SK-N-SH treated with all-trans-retinoic acid at 6 μM for 48 hours (cell line): ENCODE measurements around the gene SFMBT2.

Experiments used
- ATAC-seq: fragments of 200-7000 bp; cut with Tn5 transposase; 3 replicates; pipeline ENCODE4 v1.9.1; 2020; ENCODE audit warnings: mild to moderate bottlenecking, moderate library complexity
- ARNTL ChIP-seq: fragments of 450-650 bp; formaldehyde crosslinking; IDR thresholded peaks from 2 replicates; pipeline ENCODE4 v1.5.0; 2020; ENCODE audit warnings: low read depth, mild to moderate bottlenecking, moderate library complexity, borderline replicate concordance
- BACH2 ChIP-seq: fragments of 250-450 bp; sonication (Bioruptor Pico); IDR thresholded peaks from 2 replicates; pipeline ENCODE4 v1.9.0; 2021; ENCODE audit warnings: mild to moderate bottlenecking, borderline replicate concordance
- CSDC2 ChIP-seq: fragments of 250-450 bp; sonication (Bioruptor Pico); IDR thresholded peaks from 2 replicates; pipeline ENCODE4 v1.5.0; 2020; ENCODE audit warnings: mild to moderate bottlenecking, moderate library complexity
- ESRRG ChIP-seq: fragments of 250-450 bp; sonication (Bioruptor Pico); IDR thresholded peaks from 2 replicates; pipeline ENCODE4 v1.6.1; 2021; ENCODE audit warnings: mild to moderate bottlenecking
- GLIS3 ChIP-seq: fragments of 250-450 bp; sonication (Bioruptor Pico); IDR thresholded peaks from 2 replicates; pipeline ENCODE4 v1.5.0; 2020; ENCODE audit warnings: mild to moderate bottlenecking, moderate library complexity
- ISL1 ChIP-seq: fragments of 250-450 bp; sonication (Bioruptor Pico); IDR thresholded peaks from 2 replicates; pipeline ENCODE4 v2.1.2; 2022; ENCODE audit warnings: mild to moderate bottlenecking, moderate library complexity
- OSR1 ChIP-seq: fragments of 250-450 bp; sonication (Bioruptor Pico); IDR thresholded peaks from 2 replicates; pipeline ENCODE4 v1.8.0; 2022; ENCODE audit warnings: moderate library complexity, mild to moderate bottlenecking, inconsistent platforms
- PPARA ChIP-seq: fragments of 250-450 bp; sonication (Bioruptor Pico); IDR thresholded peaks from 2 replicates; pipeline ENCODE4 v1.5.0; 2020; ENCODE audit warnings: mild to moderate bottlenecking, borderline replicate concordance
- RARB ChIP-seq: fragments of 250-450 bp; sonication (Bioruptor Pico); IDR thresholded peaks from 2 replicates; pipeline ENCODE4 v1.8.0; 2021; ENCODE audit warnings: mild to moderate bottlenecking, moderate library complexity
- SNAI2 ChIP-seq: fragments of 250-450 bp; sonication (Bioruptor Pico); IDR thresholded peaks from 2 replicates; pipeline ENCODE4 v1.5.0; 2020; ENCODE audit warnings: mild to moderate bottlenecking, moderate library complexity
- TCF4 ChIP-seq: fragments of 250-450 bp; sonication (Bioruptor Pico); IDR thresholded peaks from 2 replicates; pipeline ENCODE4 v1.8.0; 2021; ENCODE audit warnings: mild to moderate bottlenecking, moderate library complexity, borderline replicate concordance
- TOX ChIP-seq: fragments of 250-450 bp; sonication (Bioruptor Pico); IDR thresholded peaks from 2 replicates; pipeline ENCODE4 v1.8.0; 2021; ENCODE audit warnings: mild to moderate bottlenecking, moderate library complexity, borderline replicate concordance
- ZC3H10 ChIP-seq: fragments of 250-450 bp; sonication (Bioruptor Pico); IDR thresholded peaks from 2 replicates; pipeline ENCODE4 v1.5.1; 2021; ENCODE audit warnings: mild to moderate bottlenecking, moderate library complexity
- ZFP3 ChIP-seq: fragments of 250-450 bp; sonication (Bioruptor Pico); IDR thresholded peaks from 2 replicates; pipeline ENCODE4 v1.5.0; 2020; ENCODE audit warnings: mild to moderate bottlenecking, moderate library complexity
- ZFP30 ChIP-seq: fragments of 450-650 bp; formaldehyde crosslinking; IDR thresholded peaks from 2 replicates; pipeline ENCODE4 v1.5.0; 2022; ENCODE audit warnings: mild to moderate bottlenecking, moderate library complexity
- ZNF565 ChIP-seq: fragments of 450-650 bp; formaldehyde crosslinking; conservative IDR thresholded peaks from 2 replicates; pipeline ENCODE4 v1.5.0; 2020; ENCODE audit warnings: low read depth, mild to moderate bottlenecking, moderate library complexity
- ZNF70 ChIP-seq: fragments of 450-650 bp; formaldehyde crosslinking; IDR thresholded peaks from 2 replicates; pipeline ENCODE4 v1.5.0; 2020; ENCODE audit warnings: mild to moderate bottlenecking, moderate library complexity
- ZNF8 ChIP-seq: fragments of 450-650 bp; formaldehyde crosslinking; IDR thresholded peaks from 2 replicates; pipeline ENCODE4 v1.5.0; 2020; ENCODE audit warnings: mild to moderate bottlenecking, moderate library complexity
- TF ChIP-seq, protein P1 (sequence below): fragments of 250-450 bp; sonication (Bioruptor Pico); IDR thresholded peaks from 2 replicates; pipeline ENCODE4 v1.5.1; 2020; ENCODE audit warnings: low read depth, mild to moderate bottlenecking, moderate library complexity
- TF ChIP-seq, protein P2 (sequence below): fragments of 250-450 bp; sonication (Bioruptor Pico); IDR thresholded peaks from 2 replicates; pipeline ENCODE4 v1.8.0; 2020; ENCODE audit warnings: mild to moderate bottlenecking, moderate library complexity, borderline replicate concordance
- TF ChIP-seq, protein P3 (sequence below): fragments of 250-450 bp; sonication (Bioruptor Pico); IDR thresholded peaks from 2 replicates; pipeline ENCODE4 v1.8.0; 2021; ENCODE audit warnings: low read depth, mild to moderate bottlenecking, moderate library complexity, borderline replicate concordance
- TF ChIP-seq, protein P4 (sequence below): fragments of 250-450 bp; sonication (Bioruptor Pico); IDR thresholded peaks from 2 replicates; pipeline ENCODE4 v1.5.1; 2021; ENCODE audit warnings: mild to moderate bottlenecking, moderate library complexity

The SFMBT2 gene

DNA sequence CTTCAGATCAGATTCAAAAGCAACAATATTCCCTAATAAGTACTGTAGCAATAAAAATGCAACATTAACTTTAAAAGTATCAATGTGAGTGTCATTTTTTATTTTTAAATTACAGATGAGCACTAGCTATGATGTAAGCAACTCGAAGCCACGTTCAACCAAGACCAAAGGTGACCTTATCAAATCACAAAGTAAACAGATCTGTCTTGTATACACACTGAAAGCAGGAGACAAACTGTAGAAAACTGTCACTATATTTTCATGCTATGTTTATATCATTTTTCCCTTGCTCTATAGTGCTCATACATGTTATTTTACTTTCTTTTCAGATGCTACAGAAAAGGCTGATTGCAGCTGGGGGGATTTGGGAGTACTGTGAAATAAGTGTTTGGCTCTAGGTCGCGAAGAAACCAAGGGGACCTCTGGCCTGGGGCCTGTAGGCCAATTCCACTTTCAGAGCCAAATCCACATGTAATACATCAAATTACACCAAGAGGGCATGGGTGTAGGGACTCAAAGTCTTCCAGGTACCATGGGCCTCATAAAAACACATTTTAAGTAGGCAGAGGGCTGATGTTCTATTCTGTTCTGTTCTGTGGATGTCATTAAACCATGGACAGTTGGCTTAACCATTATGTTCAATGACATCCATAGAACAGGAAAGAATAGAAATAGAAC, 245.2 kb downstream of the SFMBT2 start:
- TF ChIP-seq ZFP30 (no peak), BACH2 (CRISPR knock-in tag) (no peak), OSR1 (CRISPR knock-in tag) (no peak), RARB (CRISPR knock-in tag) (no peak), PPARA (no peak), CSDC2 (CRISPR knock-in tag) (no peak), ZNF565 (CRISPR knock-in tag) (no peak), ISL1 (CRISPR knock-in tag) (no peak), GLIS3 (CRISPR knock-in tag) (no peak), SNAI2 (CRISPR knock-in tag) (no peak), ESRRG (CRISPR knock-in tag) (no peak), TOX (CRISPR knock-in tag) (no peak)
- TF ChIP-seq, protein P1, sequence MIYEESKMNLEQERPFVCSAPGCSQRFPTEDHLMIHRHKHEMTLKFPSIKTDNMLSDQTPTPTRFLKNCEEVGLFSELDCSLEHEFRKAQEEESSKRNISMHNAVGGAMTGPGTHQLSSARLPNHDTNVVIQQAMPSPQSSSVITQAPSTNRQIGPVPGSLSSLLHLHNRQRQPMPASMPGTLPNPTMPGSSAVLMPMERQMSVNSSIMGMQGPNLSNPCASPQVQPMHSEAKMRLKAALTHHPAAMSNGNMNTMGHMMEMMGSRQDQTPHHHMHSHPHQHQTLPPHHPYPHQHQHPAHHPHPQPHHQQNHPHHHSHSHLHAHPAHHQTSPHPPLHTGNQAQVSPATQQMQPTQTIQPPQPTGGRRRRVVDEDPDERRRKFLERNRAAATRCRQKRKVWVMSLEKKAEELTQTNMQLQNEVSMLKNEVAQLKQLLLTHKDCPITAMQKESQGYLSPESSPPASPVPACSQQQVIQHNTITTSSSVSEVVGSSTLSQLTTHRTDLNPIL (CRISPR knock-in tag): no peak
- TF ChIP-seq, all 23 proteins: peak for 0
- ATAC-seq: no peak

DNA sequence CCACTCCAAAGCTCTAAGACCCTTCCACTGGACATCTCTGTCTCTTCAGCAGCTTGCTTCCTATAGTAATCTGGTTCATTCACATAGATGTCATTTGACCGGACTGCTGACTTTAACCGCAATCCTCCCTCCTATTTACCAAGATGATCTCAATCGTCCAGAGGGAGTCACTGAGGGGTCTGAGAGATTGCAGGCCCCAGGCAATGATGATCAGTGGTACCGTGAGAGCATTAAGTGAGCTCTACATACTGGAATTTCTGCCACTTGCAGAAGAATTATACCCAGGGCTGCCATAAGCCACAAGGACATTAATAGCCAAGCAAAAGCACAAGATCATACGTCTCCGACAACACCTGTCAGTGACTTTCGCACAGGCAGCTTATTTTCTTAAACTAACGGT, 245.9 kb downstream of the SFMBT2 start:
- TF ChIP-seq RARB (CRISPR knock-in tag) (no peak), ZC3H10 (CRISPR knock-in tag) (no peak), OSR1 (CRISPR knock-in tag) (no peak), ARNTL (no peak), TOX (CRISPR knock-in tag) (no peak)
- ATAC-seq: no peak

DNA sequence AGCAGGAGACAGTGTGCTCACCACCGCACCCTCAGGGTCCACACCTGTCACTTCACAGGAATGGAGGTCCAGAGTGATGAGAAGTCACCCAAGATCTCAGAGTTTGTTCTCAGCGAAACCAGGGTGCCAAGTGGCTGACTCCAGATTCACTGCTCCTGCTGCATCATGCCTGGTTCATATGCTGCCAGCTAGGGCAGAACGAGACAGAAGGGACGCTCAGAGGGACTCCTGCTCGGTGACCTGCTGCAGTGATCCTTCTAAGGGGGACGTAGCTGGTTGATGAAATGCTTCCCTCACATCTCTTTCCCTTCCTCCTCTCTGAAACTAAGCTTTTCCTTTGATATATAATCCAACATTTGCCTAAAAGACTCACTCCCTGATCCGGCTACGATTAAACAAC, 248.5 kb downstream of the SFMBT2 start:
- TF ChIP-seq PPARA (no peak), ZC3H10 (CRISPR knock-in tag) (no peak), ZFP30 (no peak), BACH2 (CRISPR knock-in tag) (no peak), OSR1 (CRISPR knock-in tag) (no peak), ISL1 (CRISPR knock-in tag) (no peak), ZNF70 (no peak), CSDC2 (CRISPR knock-in tag) (no peak), ZFP3 (CRISPR knock-in tag) (no peak)
- TF ChIP-seq, protein P2, sequence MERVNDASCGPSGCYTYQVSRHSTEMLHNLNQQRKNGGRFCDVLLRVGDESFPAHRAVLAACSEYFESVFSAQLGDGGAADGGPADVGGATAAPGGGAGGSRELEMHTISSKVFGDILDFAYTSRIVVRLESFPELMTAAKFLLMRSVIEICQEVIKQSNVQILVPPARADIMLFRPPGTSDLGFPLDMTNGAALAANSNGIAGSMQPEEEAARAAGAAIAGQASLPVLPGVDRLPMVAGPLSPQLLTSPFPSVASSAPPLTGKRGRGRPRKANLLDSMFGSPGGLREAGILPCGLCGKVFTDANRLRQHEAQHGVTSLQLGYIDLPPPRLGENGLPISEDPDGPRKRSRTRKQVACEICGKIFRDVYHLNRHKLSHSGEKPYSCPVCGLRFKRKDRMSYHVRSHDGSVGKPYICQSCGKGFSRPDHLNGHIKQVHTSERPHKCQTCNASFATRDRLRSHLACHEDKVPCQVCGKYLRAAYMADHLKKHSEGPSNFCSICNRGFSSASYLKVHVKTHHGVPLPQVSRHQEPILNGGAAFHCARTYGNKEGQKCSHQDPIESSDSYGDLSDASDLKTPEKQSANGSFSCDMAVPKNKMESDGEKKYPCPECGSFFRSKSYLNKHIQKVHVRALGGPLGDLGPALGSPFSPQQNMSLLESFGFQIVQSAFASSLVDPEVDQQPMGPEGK: no peak
- no peak for ATAC-seq

DNA sequence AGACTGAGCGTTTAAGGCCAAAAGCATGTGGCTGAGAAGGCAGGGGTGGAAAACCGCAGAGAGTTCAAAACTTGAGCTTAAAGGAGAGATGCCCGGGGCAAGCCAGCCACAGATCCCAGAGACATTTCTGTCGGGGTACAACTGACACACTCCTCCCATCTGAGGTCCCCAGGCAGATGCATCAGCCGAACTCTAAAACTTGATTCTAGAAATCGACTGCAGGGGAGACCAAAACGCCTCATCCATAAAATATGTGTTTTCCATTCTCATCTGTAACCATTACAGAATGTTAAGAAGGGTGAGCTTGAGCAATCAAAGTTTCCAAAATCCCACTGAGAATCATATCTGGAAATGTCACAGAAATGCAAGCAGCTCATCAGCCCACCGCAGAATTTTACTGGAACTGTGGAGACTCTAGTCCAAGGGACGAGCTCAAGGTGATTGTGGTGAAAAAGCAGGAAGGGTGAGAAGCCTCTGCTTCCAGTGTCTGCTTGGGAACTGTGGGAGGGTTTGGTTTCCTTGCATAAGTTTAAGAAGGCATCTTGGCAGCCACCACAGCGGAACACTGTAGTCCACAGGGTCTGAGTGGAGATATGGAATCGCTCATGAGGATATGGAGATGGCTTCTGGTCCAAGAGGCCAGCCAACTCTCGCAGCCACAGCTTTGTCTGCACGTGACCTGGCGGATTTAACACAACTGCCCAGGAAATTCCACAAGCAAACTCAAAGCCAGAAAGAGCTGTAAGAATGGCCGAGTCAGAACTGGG, 249.2 kb downstream of the SFMBT2 start:
- no peak for TF ChIP-seq RARB (CRISPR knock-in tag)
- ATAC-seq: no peak

DNA sequence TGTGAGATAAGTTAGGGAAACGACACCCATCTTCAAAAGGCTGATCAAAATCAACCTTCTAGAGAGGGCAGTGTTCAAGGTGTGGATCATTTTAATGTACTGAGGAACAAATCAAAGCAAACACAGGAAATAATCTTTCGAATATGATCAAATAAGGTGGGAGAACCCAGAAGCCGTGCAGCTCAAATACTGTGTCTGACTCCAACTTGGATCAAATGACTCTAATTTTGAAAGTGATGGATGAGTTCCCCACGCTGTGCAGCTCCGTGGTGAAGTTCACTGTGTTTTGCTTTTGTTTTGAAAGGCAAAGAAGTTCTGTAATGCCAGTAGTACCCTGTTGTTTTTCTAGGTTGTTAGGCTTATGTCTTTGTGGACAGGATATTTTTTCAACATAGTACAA, 250.9 kb downstream of the SFMBT2 start:
- ATAC-seq: no peak
- TF ChIP-seq ESRRG (CRISPR knock-in tag): no peak
- no peak for TF ChIP-seq PPARA
- no peak for TF ChIP-seq ZNF70
- TF ChIP-seq OSR1 (CRISPR knock-in tag): no peak
- no peak for TF ChIP-seq TCF4 (CRISPR knock-in tag)
- TF ChIP-seq, protein P3, sequence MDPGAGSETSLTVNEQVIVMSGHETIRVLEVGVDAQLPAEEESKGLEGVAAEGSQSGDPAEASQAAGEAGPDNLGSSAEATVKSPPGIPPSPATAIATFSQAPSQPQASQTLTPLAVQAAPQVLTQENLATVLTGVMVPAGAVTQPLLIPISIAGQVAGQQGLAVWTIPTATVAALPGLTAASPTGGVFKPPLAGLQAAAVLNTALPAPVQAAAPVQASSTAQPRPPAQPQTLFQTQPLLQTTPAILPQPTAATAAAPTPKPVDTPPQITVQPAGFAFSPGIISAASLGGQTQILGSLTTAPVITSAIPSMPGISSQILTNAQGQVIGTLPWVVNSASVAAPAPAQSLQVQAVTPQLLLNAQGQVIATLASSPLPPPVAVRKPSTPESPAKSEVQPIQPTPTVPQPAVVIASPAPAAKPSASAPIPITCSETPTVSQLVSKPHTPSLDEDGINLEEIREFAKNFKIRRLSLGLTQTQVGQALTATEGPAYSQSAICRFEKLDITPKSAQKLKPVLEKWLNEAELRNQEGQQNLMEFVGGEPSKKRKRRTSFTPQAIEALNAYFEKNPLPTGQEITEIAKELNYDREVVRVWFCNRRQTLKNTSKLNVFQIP (CRISPR knock-in tag): no peak
- no peak for TF ChIP-seq ZNF565 (CRISPR knock-in tag)
- no peak for TF ChIP-seq TOX (CRISPR knock-in tag)
- TF ChIP-seq ZC3H10 (CRISPR knock-in tag): no peak
- TF ChIP-seq ISL1 (CRISPR knock-in tag): no peak
- TF ChIP-seq, protein P1 (CRISPR knock-in tag): no peak
- TF ChIP-seq, protein P2: no peak
- no peak for TF ChIP-seq GLIS3 (CRISPR knock-in tag)
- no peak for TF ChIP-seq ZNF8 (CRISPR knock-in tag)
- TF ChIP-seq ZFP30: no peak
- no peak for TF ChIP-seq RARB (CRISPR knock-in tag)
- TF ChIP-seq, protein P4, sequence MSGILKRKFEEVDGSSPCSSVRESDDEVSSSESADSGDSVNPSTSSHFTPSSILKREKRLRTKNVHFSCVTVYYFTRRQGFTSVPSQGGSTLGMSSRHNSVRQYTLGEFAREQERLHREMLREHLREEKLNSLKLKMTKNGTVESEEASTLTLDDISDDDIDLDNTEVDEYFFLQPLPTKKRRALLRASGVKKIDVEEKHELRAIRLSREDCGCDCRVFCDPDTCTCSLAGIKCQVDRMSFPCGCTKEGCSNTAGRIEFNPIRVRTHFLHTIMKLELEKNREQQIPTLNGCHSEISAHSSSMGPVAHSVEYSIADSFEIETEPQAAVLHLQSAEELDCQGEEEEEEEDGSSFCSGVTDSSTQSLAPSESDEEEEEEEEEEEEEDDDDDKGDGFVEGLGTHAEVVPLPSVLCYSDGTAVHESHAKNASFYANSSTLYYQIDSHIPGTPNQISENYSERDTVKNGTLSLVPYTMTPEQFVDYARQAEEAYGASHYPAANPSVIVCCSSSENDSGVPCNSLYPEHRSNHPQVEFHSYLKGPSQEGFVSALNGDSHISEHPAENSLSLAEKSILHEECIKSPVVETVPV (CRISPR knock-in tag): no peak
